Colon (tissue), 2 donors: Measurements from ENCODE around the gene MAP7.
"Not testable (repeated sequence)": the region's sequence is repeated elsewhere in the genome, so short reads cannot be mapped to it uniquely, and the experiment has no call there.

ENCODE experiments used
- FAIRE-seq: peaks from 2 replicates; lab custom pipeline; 2012; peaks lifted over from hg19 to GRCh38; lab: Jason Lieb, UNC
- donor health status: control.
- donor health status: control.

The MAP7 gene

DNA sequence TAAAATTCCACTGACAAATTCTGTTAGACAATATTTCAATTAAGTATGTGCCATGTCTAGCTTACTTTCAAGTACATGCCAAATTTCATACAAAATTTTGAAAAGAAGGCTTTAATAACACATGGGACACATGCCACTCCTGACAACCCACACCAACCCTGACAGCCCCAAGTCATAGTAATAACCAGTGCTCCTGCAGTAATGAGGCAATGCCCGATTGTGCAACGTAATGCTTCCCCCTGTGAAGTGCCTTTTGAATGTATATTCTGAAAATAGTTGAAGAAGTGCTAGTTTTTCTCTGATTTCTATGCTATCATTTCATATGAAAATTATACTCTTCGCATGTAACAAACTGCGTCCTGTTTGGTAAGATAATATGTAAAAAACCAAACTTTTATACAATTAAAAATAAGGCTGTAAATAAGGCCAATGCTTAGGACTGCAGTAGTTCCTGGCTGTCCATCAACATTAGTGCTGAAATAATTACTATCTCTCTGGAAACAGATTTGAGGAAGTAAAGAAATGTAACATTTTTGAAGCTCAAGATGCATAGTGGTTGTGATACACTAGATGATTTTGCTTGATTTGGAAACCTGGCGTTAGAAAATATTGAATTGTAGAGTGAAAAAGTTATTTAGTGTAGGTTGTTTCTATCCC lies 134.7 kb downstream of the MAP7 start:
- no peak for FAIRE-seq

DNA sequence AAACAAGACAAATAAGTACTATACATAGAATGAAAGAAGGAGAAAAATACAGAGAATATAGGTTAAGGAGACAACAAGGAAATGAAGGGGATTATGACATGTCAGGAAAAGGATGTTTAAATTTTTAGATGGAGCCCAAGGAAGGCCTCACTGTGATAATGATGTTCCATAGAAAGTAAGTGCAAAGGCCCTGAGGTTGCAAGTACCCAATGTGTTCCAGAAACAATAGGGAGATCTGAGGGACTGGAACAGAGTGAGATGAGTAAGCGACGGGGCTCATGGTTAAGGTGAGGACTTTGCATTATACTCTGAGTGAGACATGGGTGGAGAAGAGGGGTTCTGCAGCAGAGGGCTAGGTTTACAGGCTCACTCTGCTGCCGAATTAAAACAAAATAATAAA lies 137.8 kb downstream of the MAP7 start:
- no peak for FAIRE-seq

DNA sequence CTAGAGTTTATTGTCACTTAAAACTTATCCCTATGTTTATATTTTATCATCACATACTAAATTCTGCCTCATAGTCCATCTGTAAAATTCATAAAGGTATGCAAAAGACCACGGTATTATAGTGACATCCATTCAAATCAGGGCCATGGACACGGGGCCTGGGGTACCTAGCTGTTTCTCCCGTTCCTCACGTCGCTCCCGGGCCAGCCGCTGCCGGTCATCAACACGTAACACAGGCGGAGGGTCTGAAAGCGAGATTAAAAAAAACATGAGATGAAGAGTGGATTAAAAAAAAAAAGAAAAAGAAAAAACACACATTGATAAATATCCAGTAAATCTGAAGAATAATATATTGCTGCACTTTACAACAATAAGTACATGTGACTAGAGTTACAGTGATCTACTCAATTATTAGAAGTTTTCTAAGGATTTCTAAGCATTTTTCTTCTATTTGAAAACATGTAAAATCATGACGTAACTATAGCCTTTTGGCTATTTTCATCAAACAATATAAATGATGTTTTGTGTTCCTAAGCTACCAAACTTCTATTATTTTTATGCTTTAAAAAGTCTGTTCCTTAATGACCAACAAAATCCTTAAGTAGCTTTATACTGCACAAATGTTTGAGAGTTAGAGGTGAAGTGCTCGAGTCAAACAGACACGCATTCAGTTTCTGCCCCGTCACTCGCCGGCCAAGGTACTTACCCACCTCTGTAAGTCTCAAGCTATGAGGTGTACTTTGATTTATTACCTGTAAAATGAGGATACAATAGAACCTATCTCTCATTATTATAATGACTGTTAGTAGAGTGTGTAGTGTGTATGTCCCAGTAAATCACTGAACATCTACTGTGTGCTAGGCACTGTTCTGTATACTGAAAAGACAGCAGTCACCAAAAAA lies 138.5 kb downstream of the MAP7 start:
- no peak for FAIRE-seq

DNA sequence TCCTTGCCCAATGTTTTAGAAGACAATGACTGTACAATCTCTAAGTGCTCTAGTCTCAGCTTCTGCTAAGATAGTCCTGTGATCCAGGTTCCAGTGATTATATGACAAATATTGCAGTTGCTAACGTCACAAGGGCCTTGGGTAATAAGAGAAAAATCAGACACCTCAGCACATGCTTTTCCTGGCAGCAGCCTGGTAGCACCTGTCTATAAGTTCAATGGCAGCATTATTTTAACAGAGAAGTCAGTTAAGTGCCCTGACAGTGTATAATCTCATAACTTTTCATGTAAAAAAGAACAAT lies 139.2 kb downstream of the MAP7 start:
- no peak for FAIRE-seq

DNA sequence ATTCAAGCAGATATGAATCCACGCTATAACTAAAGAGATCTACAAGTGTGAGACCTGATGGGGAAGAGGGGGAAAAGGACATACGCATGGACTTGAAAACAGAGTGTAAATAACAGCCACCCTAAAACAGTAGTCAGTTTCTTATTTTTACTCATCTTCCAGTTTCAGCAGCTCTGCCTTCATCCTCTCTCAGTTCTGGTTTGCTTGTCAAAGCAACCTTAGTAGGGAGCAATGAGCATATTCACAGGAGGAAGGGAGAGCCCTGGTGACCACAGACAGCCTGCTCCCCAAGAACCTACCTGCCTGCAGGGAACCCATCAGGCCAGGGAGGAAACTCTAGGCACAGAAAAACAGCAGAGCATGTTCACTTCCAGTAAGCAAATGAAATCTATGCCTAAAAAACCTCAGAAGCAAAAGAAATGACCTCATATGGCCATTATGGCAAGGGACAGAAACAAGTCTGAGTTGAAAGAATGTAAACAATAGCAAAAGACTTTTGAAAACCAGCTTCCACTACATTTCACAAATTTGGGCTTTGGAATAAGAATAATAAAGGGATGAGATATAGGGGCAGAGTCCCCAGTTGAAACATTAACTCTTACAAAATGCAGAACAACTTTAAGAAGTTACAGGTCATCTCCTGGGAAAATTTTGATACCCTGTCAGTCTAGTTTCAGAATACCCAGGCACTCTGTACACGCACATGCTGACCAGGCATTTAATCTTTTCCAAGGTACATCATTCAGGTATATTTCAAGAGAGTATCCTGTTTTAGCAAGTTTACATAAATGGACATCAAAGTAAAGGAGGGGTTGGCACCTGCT lies 139.8 kb downstream of the MAP7 start:
- FAIRE-seq = no peak

DNA sequence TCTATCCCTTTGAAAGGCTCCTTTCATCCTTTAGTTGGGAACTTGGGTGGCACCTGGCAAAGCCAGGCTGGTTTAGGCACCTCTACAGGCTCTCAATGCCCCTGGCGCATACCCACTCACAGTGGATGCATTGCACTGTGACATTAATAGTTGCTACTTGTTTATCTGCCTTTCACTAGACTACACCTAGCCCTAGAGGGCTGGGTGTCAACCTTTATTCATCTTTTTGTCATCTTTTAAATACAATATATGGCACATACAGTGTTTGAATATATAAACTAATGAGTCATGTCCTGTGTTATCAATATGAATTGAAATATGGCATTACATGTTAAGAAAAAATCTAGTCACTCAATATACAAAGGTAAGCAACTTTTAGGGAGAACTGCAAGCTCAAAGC lies 140.6 kb downstream of the MAP7 start:
- FAIRE-seq = no peak

DNA sequence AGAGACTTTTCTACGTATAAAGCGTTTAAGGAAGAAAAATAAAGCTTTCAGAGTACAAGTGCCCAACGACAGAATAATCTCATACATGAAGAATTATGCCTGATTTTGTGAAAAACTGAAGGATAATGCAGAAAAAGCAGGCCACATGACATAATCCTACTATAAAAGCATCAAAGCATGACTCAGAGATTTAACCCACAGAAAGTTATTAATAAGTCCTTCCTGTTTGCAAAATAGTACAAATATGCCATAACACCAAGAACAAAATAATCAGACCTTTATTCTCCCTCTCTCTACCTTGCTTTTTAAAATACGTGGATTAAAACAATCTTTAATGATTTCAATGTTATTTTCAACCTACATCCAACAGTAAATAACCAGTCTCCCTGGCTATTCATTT lies 142.0 kb downstream of the MAP7 start:
- no peak for FAIRE-seq

DNA sequence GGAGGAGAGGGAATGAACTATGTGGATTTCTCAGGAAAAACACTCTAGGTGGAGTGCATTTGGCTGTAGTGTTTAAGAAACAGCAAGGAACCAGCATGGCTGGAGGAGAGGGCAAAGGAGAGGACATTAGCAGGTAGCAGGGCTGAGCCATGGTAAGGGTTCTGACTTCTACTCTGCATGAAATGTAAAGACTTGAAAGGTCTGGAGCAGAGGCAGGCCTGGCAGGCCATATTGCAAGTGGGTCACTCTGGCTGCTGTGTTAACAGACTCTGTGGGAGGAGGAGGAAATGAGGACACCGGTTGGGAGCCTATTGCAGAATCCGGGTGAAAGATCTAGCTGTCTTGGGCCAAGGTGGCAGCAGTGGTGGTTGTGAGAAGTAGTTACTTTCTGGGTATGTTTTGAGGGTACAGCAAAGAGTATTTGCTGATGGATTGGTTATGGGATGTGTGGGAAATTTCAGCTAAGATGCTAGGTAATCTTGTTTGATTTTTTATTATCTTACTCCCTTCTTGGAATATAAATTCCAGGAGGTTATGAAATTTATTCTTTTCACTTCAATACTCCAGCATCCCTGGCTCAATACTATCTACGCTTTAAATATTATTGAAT lies 144.7 kb downstream of the MAP7 start:
- FAIRE-seq = no peak

DNA sequence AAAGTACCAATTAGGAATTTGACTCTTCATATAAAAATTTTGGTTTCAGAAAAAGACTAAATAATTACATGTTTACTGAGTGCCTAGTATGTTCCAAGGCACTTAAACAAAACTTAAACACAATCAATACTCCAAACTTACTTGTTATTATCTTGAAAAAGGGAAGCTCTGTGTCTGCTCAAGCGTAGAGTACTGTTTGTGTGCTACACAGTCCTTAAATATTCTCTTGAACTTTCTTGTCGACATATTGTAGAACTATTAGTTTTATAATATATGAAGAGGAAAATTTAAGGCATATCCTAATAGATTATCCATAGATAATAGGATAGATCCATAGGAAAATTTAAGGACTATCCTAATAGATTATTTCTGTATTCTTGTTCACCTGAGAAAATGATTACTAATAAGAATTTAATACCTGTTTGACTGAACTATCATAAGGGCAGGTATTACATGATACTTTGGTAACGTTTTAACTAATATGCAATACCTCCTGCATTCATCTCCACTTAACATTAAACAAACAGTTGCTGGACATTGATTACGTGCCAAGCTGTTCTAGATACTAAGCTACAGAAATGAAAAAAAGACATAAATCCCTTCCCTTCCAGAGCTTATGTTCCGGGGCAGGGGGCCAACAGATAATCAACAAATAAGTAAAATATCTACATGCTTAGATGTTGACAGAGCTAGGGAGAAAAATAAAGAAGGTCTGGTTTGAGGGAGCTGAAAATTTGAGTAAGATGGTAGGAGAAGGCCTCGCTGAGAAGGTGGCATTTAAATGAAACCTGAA lies 145.4 kb downstream of the MAP7 start:
- no peak for FAIRE-seq

DNA sequence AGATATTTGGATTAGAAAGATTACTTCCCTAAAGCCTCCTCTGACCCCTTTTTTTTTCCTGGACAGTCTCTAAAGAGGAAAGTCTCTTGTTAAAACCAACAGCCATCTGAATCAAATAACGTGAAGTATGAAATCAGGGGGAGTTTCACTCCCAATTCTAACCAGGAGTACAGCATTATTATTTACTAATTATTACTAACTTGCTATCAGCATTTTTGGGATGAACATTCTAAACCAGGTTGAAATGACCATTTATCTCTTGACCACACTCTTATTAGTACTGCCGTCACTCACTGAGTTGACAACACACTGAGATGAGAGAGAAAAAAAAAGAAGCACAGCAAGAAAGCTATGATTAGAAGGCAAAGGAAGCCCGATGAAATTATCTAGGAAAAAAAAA lies 146.2 kb downstream of the MAP7 start:
- no peak for FAIRE-seq

DNA sequence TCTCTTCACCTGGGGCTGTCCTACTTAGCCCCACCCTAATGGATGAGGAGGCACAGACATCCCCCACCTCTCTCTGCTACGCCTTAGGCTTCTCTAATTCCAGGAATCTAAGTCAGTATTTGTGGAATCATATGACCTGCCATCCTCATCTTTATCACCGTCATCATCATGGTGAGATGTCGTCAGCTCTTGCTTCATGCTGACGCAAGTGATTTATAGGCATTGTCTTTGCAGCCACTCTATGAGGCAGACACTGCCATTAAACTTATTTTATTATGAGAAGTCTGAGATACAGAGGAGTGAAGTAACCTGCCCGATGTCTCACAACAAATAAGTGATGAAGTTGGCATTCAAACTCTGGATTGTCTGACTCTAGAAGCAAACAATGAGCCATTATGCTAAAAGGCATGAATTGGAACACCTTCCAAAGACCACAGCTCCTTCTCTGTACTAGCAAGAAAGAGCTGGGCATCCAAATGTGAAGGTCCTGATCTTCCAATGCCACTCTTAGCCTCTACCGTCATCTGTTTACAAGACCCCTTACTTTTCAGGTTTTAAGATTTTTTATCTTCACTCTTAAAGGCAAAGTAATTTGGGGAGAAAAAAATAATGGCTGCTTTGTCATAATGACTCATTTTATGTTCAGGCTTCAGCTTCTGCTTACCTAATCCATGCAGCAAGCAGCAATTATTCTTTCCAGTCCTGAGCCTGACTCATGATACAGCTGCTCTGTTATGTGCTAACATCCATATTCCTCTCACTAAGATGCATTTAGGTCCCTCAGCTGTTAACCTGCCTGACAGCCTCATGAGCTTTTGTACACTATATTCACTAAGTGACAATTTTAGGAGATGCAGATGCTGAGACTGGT lies 146.9 kb downstream of the MAP7 start:
- no peak for FAIRE-seq

DNA sequence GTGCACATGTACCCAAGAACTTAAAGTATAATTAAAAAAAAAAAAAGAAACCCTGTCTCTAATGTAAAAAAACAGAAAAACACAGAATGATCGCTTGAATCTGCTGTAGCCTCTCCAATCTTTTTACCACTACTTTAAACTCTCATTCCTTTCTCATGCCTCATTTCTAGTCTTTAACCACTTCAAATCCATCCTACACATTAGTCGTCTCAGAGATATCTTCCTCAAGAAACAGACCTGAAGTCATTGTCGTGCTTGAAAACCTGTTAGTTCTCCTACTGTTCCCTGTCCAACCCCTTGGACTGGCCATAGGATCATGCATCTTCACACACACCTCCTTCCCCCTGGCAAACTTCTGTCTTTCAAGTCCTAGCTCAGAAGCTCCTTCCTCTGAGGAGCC lies 148.5 kb downstream of the MAP7 start:
- FAIRE-seq = no peak

DNA sequence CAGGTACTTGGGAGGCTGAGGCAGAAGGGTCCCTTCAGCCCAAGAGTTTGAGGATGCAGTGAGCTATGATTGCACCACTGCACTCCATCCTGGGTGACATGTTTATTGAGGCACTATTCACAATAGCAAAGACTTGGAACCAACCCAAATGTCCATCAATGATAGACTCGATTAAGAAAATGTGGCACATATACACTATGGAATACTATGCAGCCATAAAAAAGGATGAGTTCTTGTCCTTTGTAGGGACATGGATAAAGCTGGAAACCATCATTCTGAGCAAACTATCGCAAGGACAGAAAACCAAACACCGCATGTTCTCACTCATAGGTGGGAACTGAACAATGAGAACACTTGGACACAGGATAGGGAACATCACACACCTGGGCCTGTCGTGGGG lies 149.0 kb downstream of the MAP7 start:
- not testable (repeated sequence) for FAIRE-seq

DNA sequence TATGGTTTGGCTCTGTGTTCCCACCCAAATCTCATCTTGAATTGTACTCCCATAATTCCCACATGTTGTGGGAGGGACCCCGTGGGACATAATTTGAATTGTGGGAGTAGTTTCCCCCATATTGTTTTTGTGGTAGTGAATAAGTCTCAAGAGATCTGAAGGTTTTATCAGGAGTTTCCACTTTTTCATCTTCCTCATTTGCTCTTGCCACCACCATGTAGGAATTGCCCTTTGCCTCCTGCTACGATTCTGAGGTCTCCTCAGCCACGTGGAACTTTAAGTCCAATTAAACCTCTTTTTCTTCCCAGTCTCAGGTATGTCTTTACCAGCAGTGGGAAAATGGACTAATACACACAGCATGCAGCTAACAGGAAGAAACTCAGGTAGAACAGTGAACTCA lies 151.8 kb downstream of the MAP7 start:
- FAIRE-seq = no peak

DNA sequence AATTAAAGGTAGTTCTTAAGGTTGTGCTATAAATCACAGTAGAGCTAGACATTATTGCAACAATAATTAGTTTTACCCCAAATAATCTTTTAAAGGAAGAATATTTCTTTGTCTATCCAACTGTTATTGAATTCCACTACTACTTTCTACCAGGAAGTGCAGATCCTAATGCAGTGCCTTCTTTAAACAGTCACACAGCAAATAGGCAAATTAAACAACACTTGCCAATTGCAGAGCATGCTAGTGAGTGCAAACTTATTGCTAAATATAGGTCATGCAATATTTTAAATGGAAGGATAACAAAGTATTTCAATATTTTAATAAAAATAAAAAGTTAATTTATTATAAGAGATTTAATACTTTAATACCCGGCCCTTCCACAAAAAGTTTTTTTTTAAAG lies 153.3 kb downstream of the MAP7 start:
- FAIRE-seq = peak; percentile 60

DNA sequence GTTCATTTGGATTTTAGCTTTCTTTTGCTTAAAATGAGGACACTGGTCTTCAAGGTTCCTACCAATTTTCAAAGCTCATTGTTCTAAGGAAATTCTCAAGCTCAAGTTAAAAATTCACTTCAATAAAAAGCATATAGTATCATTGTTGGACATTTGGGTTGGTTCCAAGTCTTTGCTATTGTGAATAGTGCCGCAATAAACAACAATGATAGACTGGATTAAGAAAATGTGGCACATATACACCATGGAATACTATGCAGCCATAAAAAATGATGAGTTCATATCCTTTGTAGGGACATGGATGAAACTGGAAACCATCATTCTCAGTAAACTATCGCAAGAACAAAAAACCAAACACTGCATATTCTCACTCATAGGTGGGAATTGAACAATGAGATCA lies 159.3 kb downstream of the MAP7 start:
- FAIRE-seq = not testable (repeated sequence)

DNA sequence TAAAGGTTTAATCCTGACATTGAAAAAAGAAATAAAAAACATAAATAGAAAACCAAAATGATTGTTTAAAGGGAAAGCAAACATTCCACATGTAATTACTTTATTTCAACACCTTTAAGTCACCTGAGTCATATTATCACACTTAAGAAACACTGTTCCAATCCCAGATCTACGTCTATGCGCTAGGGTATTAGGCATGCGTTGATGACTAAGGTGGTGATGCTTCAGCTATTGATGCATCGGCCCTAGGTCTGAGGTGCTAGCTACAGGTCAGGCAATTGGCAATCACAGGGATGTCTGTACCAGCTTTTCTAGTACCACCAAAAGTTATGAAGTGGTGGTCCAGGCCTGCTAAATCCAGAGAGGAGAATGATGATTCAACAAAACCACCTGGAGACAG lies 162.9 kb downstream of the MAP7 start:
- no peak for FAIRE-seq

DNA sequence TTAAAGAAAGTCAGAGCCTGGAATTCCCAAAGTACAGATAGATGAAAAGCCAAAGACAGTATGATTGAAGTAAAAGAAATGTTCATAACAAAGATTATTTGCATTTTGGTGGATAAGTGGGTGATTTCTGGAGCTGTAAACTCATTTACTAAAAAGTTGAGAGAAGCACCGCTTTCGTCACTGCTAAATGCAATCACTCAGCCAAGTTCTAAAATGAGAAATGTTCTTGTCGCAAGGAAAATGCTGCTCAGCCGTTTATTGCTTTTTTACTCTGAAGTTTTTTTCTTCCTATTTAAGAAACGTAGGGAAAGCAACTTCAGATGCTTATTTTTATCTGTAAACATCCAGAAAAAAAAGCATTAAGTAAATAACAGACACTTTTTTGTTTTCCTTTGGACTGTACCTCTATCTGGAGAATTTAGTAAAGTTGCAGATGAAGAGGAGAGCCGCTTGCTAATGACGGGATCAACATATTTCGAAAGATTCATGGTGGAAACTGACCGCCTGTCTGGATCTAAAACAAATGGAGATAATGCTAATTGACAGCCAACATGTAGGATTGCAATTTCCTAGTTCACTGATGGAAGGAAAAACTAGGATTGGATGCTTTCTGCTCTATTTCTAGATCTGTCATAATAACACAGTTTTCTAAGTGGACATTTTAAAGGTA lies 166.8 kb downstream of the MAP7 start:
- no peak for FAIRE-seq

DNA sequence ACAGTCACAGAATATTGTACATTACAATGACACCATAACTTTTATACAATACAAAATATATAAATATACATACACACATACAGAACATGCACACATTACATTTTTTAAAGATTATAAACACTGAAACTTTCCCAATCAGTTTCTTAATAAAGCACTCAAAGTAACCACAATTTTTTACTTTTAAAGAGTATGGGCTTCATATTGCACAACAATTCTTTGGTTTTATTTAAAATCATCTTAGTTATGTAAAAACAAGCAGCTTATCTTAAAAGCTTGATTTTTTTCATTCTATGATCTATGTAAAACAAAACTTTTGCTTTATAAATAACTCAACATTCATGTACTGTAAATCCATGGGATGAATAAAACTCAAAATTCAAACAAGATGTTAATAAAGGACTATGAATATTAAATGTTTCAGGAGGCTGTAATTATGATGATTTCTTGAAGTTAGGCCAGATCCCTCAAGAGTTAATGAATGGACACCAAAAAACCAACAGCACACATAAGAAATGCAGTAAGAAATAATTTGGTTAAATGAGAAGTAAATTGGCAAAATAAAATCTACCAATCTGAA lies 167.5 kb downstream of the MAP7 start:
- no peak for FAIRE-seq

DNA sequence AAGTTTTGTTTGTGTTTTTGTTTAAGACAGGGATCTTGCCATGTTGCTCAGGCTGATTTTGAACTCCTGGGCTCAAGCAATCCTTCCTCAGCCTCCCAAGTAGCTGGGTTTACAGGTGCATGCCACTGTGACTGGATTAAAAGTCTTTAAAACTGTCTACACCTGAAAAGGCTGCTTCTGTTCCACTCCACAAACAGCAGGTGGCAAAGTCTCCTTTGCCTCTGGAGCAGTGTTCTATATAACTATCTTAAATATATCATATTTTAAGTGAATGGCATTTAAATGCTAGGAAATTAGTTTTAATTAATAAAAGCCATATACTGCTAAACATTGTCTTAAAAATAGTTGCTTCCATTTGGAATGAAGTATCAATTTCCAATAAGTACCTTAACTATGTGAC lies 171.3 kb downstream of the MAP7 start:
- FAIRE-seq = no peak
